ENCODE results near the gene CRB2. TPM values are rescaled to one million over a fixed set of nuclear protein-coding genes. Genes with fewer than 3 reads are reported as not detected.

The CRB2 gene
- total RNA-seq, 1 donor from 2014 or later, result 0.65 TPM

- DNase-seq (ENCODE audit: low read depth), result no peak
Observed at GRCh38 chr9:123402981-123403509, 47.0 kb downstream of the CRB2 start.

- DNase-seq (ENCODE audit: low read depth), result no peak
Observed at GRCh38 chr9:123406016-123406415, 50.0 kb downstream of the CRB2 start.

- peak; percentile 10 for DNase-seq (ENCODE audit: low read depth)
Observed at GRCh38 chr9:123406691-123407216, 50.8 kb downstream of the CRB2 start.

- DNase-seq (ENCODE audit: low read depth), result no peak
Observed at GRCh38 chr9:123407217-123407851, 51.3 kb downstream of the CRB2 start.

- DNase-seq (ENCODE audit: low read depth), result no peak
Observed at GRCh38 chr9:123408313-123409262, 52.6 kb downstream of the CRB2 start.

GRCh38 chr9:123410281-123410910, 54.4 kb downstream of the CRB2 start:
- no peak for DNase-seq (ENCODE audit: low read depth)

- no peak for DNase-seq (ENCODE audit: low read depth)
Observed at GRCh38 chr9:123411191-123411590, 55.2 kb downstream of the CRB2 start.

- DNase-seq (ENCODE audit: low read depth), result no peak
Observed at GRCh38 chr9:123411636-123412035, 55.6 kb downstream of the CRB2 start.

- DNase-seq (ENCODE audit: low read depth), result no peak
Observed at GRCh38 chr9:123412171-123412820, 56.3 kb downstream of the CRB2 start.

GRCh38 chr9:123414204-123414603, 58.2 kb downstream of the CRB2 start:
- no peak for DNase-seq (ENCODE audit: low read depth)

GRCh38 chr9:123414936-123415930, 59.2 kb downstream of the CRB2 start:
- no peak for DNase-seq (ENCODE audit: low read depth)

- no peak for DNase-seq (ENCODE audit: low read depth)
Observed at GRCh38 chr9:123416176-123416575, 60.2 kb downstream of the CRB2 start.

GRCh38 chr9:123417289-123418051, 61.5 kb downstream of the CRB2 start:
- no peak for DNase-seq (ENCODE audit: low read depth)

- no peak for DNase-seq (ENCODE audit: low read depth)
Observed at GRCh38 chr9:123418052-123418430, 62.0 kb downstream of the CRB2 start.

- DNase-seq (ENCODE audit: low read depth), result no peak
Observed at GRCh38 chr9:123418506-123418905, 62.5 kb downstream of the CRB2 start.

GRCh38 chr9:123419091-123419490, 63.1 kb downstream of the CRB2 start:
- no peak for DNase-seq (ENCODE audit: low read depth)

GRCh38 chr9:123419721-123420591, 64.0 kb downstream of the CRB2 start:
- no peak for DNase-seq (ENCODE audit: low read depth)

GRCh38 chr9:123420592-123421111, 64.7 kb downstream of the CRB2 start:
- no peak for DNase-seq (ENCODE audit: low read depth)
